GM10847 (cell line): Measurements from ENCODE around the gene PPP1R2C.

Experiments
- POLR2A ChIP-seq: IDR thresholded peaks from 2 replicates; pipeline ENCODE4 v1.6.1; 2011; ENCODE audit not compliant: insufficient read length; ENCODE audit errors: extremely low read depth

Gene PPP1R2C

GRCh38 chrX:42778096-42778495, at the start of gene PPP1R2C:
PPP1R2C (minus strand) TSS chrX:42778163; CDS start chrX:42778079, 84 bp downstream.
- TF ChIP-seq POLR2A, result no peak

GRCh38 chrX:42825201-42825600, 47.2 kb upstream of the PPP1R2C start:
- no peak for TF ChIP-seq POLR2A

GRCh38 chrX:42824541-42824940, 46.6 kb upstream of the PPP1R2C start:
- no peak for TF ChIP-seq POLR2A

- TF ChIP-seq POLR2A, result no peak
These were observed 45.5 kb upstream of the PPP1R2C start for GRCh38 chrX:42823443-42823842.

GRCh38 chrX:42821803-42822443, 44.0 kb upstream of the PPP1R2C start:
- no peak for TF ChIP-seq POLR2A

GRCh38 chrX:42818151-42818921, 40.4 kb upstream of the PPP1R2C start:
- no peak for TF ChIP-seq POLR2A

GRCh38 chrX:42809569-42809968, 31.6 kb upstream of the PPP1R2C start:
- no peak for TF ChIP-seq POLR2A

GRCh38 chrX:42807393-42807792, 29.4 kb upstream of the PPP1R2C start:
- TF ChIP-seq POLR2A, result no peak

GRCh38 chrX:42804524-42804923, 26.6 kb upstream of the PPP1R2C start:
- TF ChIP-seq POLR2A, result no peak

GRCh38 chrX:42803320-42803719, 25.4 kb upstream of the PPP1R2C start:
- TF ChIP-seq POLR2A, result no peak

GRCh38 chrX:42797651-42798269, 19.8 kb upstream of the PPP1R2C start:
- no peak for TF ChIP-seq POLR2A

GRCh38 chrX:42783451-42783850, 5.5 kb upstream of the PPP1R2C start:
- TF ChIP-seq POLR2A, result no peak

GRCh38 chrX:42776195-42776594, 1.8 kb downstream of the PPP1R2C start:
- no peak for TF ChIP-seq POLR2A

GRCh38 chrX:42772874-42773273, 5.1 kb downstream of the PPP1R2C start:
- TF ChIP-seq POLR2A, result no peak

GRCh38 chrX:42771506-42772335, 6.2 kb downstream of the PPP1R2C start:
- TF ChIP-seq POLR2A, result no peak
